Measurements from ENCODE around the gene FBXL4.
"Not testable (repeated sequence)": the region's sequence is repeated elsewhere in the genome, so short reads cannot be mapped to it uniquely, and the experiment has no call there.

FBXL4 gene

DNA sequence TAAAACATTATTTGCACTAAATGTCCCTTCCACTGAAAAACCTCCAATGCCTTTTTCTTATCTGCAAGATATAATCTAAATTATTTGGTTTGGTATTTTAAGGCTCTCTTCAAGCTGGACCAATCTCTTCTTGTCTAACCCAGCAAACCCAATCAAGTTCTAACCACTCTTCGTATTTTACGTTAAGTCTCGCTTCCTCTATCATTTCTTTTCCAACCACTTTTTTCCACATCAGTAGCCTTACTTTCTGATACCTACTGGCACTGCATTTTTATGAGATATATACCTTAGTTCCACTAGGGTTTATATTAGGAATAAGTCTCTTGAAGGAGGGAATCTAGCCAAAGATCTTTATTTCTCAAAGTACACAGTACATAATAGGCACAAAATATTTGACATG, 19.1 kb downstream of the FBXL4 start:
- peaks cover 10% of the 10 kb centered on the region for H3K79me2 ChIP-seq (ENCODE audit: control insufficient read depth, insufficient read depth, low read length, unreplicated experiment)
- H3K27me3 ChIP-seq (ENCODE audit: insufficient read depth, low read length), result no peaks in the 10 kb centered on the region
- peaks cover 5% of the 10 kb centered on the region for H3K4me1 ChIP-seq (ENCODE audit: control insufficient read depth, insufficient read depth, low read length, unreplicated experiment)
- no peak overlapping the region for H3K27ac ChIP-seq (ENCODE audit: low read depth, low read length)
- H3K36me3 ChIP-seq (ENCODE audit: insufficient read depth, low read length), result peaks cover 9% of the 10 kb centered on the region; the same call in 1 of the 2 replicates
- no peak overlapping the region for H2AFZ ChIP-seq (ENCODE audit: low read length, unreplicated experiment)
- no peak overlapping the region for H3K4me3 ChIP-seq (ENCODE audit: low read depth, low read length)

DNA sequence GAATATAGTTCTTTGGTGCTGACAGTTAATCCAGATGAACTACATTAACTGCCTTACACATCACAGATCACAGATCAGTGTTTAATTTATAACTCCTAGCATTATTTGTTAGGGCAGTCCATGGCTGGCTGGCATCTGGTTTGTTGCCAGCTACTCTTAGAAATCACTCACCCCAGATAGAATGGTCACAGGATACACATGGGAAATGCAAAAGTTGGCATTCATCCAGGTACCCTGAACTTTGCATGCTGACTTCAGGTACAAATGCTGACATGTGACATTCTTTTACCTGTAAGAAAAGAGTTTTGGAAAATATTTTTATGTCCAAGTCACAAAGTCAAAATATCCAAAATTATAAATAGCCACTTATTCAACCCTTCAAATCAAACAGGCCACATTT, 20.2 kb downstream of the FBXL4 start:
- Histone ChIP-seq H3K4me1 (ENCODE audit: control insufficient read depth, insufficient read depth, low read length, unreplicated experiment) (peaks cover 5% of the 10 kb centered on the region), H3K79me2 (ENCODE audit: control insufficient read depth, insufficient read depth, low read length, unreplicated experiment) (peaks cover 10% of the 10 kb centered on the region), H3K27me3 (ENCODE audit: insufficient read depth, low read length) (no peaks in the 10 kb centered on the region), H3K4me3 (ENCODE audit: low read depth, low read length) (no peak overlapping the region), H2AFZ (ENCODE audit: low read length, unreplicated experiment) (no peak overlapping the region), H3K36me3 (ENCODE audit: insufficient read depth, low read length) (peaks cover 9% of the 10 kb centered on the region; the same call in 1 of the 2 replicates), H3K27ac (ENCODE audit: low read depth, low read length) (no peak overlapping the region)

GRCh38 chr6:98925831-98926230, 21.9 kb downstream of the FBXL4 start:
- Histone ChIP-seq H2AFZ (ENCODE audit: low read length, unreplicated experiment) (no peak overlapping the region), H3K4me1 (ENCODE audit: control insufficient read depth, insufficient read depth, low read length, unreplicated experiment) (peaks cover 5% of the 10 kb centered on the region), H3K27me3 (ENCODE audit: insufficient read depth, low read length) (no peaks in the 10 kb centered on the region), H3K36me3 (ENCODE audit: insufficient read depth, low read length) (peaks cover 9% of the 10 kb centered on the region; the same call in 1 of the 2 replicates), H3K4me3 (ENCODE audit: low read depth, low read length) (no peak overlapping the region), H3K79me2 (ENCODE audit: control insufficient read depth, insufficient read depth, low read length, unreplicated experiment) (peaks cover 5% of the 10 kb centered on the region), H3K27ac (ENCODE audit: low read depth, low read length) (no peak overlapping the region)

GRCh38 chr6:98924647-98925046, 23.1 kb downstream of the FBXL4 start:
- Histone ChIP-seq H3K36me3 (ENCODE audit: insufficient read depth, low read length) (peaks cover 9% of the 10 kb centered on the region; the same call in 1 of the 2 replicates), H3K27me3 (ENCODE audit: insufficient read depth, low read length) (no peaks in the 10 kb centered on the region), H3K27ac (ENCODE audit: low read depth, low read length) (no peak overlapping the region), H2AFZ (ENCODE audit: low read length, unreplicated experiment) (no peak overlapping the region), H3K4me1 (ENCODE audit: control insufficient read depth, insufficient read depth, low read length, unreplicated experiment) (peaks cover 1% of the 10 kb centered on the region), H3K79me2 (ENCODE audit: control insufficient read depth, insufficient read depth, low read length, unreplicated experiment) (peaks cover 1% of the 10 kb centered on the region), H3K4me3 (ENCODE audit: low read depth, low read length) (no peak overlapping the region)

DNA sequence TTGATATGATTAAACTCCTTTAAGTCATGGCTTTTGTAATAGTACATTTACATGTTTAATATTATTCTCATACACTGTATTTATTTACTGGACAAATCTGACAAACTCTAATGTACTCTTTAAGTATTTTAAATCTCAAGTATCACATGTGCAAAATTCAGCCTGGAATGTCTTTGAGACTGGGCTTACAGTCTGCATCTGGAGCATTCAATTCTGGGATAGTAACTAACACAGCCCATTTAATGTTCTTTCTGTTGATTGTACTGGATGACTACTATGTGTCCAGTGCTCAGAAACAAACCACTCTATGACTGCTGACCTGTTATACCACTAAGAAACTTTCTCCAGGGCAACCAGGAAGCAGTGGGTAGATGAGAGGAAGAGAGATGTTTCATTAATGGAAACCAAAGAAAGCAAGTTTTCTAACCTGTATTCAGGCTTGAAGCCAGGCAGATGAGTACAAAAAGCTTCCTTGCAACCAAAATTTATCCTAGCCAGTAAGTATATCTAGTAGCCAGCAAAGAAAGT, 26.8 kb downstream of the FBXL4 start:
- Histone ChIP-seq H3K4me1 (ENCODE audit: control insufficient read depth, insufficient read depth, low read length, unreplicated experiment) (no peaks in the 10 kb centered on the region), H3K27me3 (ENCODE audit: insufficient read depth, low read length) (no peaks in the 10 kb centered on the region), H3K36me3 (ENCODE audit: insufficient read depth, low read length) (peaks cover under 1% of the 10 kb centered on the region; the same call in 1 of the 2 replicates), H3K4me3 (ENCODE audit: low read depth, low read length) (no peak overlapping the region), H2AFZ (ENCODE audit: low read length, unreplicated experiment) (no peak overlapping the region), H3K79me2 (ENCODE audit: control insufficient read depth, insufficient read depth, low read length, unreplicated experiment) (no peaks in the 10 kb centered on the region), H3K27ac (ENCODE audit: low read depth, low read length) (no peak overlapping the region)

DNA sequence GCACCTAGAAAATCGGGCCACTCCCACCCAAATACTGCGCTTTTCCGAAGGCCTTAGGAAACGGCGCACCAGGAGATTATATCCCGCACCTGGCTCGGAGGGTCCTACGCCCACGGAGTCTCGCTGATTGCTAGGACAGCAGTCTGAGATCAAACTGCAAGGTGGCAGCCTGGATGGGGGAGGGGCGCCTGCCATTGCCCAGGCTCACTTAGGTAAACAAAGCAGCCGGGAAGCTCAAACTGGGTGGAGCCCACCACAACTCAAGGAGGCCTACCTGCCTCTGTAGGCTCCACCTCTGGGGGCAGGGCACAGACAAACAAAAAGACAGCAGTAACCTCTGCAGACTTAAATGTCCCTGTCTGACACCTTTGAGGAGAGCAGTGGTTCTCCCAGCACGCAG, 36.8 kb downstream of the FBXL4 start:
- H3K36me3 ChIP-seq (ENCODE audit: insufficient read depth, low read length); H2AFZ ChIP-seq (ENCODE audit: low read length, unreplicated experiment); H3K4me1 ChIP-seq (ENCODE audit: control insufficient read depth, insufficient read depth, low read length, unreplicated experiment); H3K27me3 ChIP-seq (ENCODE audit: insufficient read depth, low read length); H3K27ac ChIP-seq (ENCODE audit: low read depth, low read length); H3K4me3 ChIP-seq (ENCODE audit: low read depth, low read length); H3K79me2 ChIP-seq (ENCODE audit: control insufficient read depth, insufficient read depth, low read length, unreplicated experiment): not testable (repeated sequence)

GRCh38 chr6:98909236-98909635, 38.5 kb downstream of the FBXL4 start:
- Histone ChIP-seq H3K27ac (ENCODE audit: low read depth, low read length) (no peak overlapping the region), H2AFZ (ENCODE audit: low read length, unreplicated experiment) (no peak overlapping the region), H3K36me3 (ENCODE audit: insufficient read depth, low read length) (no peaks in the 10 kb centered on the region), H3K27me3 (ENCODE audit: insufficient read depth, low read length) (no peaks in the 10 kb centered on the region), H3K4me1 (ENCODE audit: control insufficient read depth, insufficient read depth, low read length, unreplicated experiment) (no peaks in the 10 kb centered on the region), H3K4me3 (ENCODE audit: low read depth, low read length) (no peak overlapping the region), H3K79me2 (ENCODE audit: control insufficient read depth, insufficient read depth, low read length, unreplicated experiment) (no peaks in the 10 kb centered on the region)

- not testable (repeated sequence) for H2AFZ ChIP-seq (ENCODE audit: low read length, unreplicated experiment); H3K27ac ChIP-seq (ENCODE audit: low read depth, low read length); H3K36me3 ChIP-seq (ENCODE audit: insufficient read depth, low read length); H3K4me3 ChIP-seq (ENCODE audit: low read depth, low read length); H3K27me3 ChIP-seq (ENCODE audit: insufficient read depth, low read length); H3K4me1 ChIP-seq (ENCODE audit: control insufficient read depth, insufficient read depth, low read length, unreplicated experiment); H3K79me2 ChIP-seq (ENCODE audit: control insufficient read depth, insufficient read depth, low read length, unreplicated experiment)
Measured at GRCh38 chr6:98906342-98906741, 41.4 kb downstream of the FBXL4 start.

DNA sequence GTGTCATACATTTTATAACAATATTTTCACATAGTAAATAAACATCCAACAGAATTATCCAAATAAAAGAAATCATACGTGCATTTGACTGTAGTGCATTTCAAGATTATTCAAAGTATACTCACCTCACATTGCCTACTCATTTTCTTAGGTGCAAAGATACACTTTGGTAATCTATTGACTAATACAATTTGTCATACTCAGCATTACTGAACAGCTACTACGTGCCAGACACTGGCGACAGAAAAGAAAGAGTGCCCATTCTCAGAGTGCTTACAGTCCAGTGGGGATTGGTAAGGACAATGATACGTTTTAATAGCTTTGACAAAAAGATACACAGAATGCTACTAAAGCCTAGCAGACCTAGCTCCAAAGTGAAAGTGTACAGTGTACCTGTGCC, 42.0 kb downstream of the FBXL4 start:
- H3K4me1 ChIP-seq (ENCODE audit: control insufficient read depth, insufficient read depth, low read length, unreplicated experiment), result peaks cover 4% of the 10 kb centered on the region
- H3K27ac ChIP-seq (ENCODE audit: low read depth, low read length), result no peak overlapping the region
- H3K27me3 ChIP-seq (ENCODE audit: insufficient read depth, low read length), result no peaks in the 10 kb centered on the region
- peaks cover 9% of the 10 kb centered on the region; the same call in 1 of the 2 replicates for H3K36me3 ChIP-seq (ENCODE audit: insufficient read depth, low read length)
- H2AFZ ChIP-seq (ENCODE audit: low read length, unreplicated experiment), result no peak overlapping the region
- no peak overlapping the region for H3K4me3 ChIP-seq (ENCODE audit: low read depth, low read length)
- H3K79me2 ChIP-seq (ENCODE audit: control insufficient read depth, insufficient read depth, low read length, unreplicated experiment), result no peaks in the 10 kb centered on the region

DNA sequence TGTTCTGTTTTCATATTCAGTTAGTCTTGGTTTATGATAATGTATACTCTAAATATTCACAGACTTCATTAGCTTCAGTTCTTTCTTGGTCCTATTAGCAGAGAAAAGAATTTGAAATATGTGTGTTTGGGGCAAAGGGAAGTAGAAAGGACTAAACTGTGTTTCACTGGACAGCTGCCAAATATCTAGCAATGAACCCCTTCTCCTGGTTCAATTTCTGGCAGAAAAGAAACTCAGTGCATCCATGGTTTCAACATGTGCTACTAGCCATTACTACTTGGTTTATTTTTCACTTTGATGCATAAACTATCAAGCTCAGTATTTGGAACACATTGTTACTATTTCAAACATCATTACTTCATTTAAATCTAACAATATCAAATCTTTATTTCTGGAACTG, 43.6 kb downstream of the FBXL4 start:
- peaks cover 4% of the 10 kb centered on the region for H3K4me1 ChIP-seq (ENCODE audit: control insufficient read depth, insufficient read depth, low read length, unreplicated experiment)
- H3K4me3 ChIP-seq (ENCODE audit: low read depth, low read length), result no peak overlapping the region
- no peaks in the 10 kb centered on the region for H3K27me3 ChIP-seq (ENCODE audit: insufficient read depth, low read length)
- H3K79me2 ChIP-seq (ENCODE audit: control insufficient read depth, insufficient read depth, low read length, unreplicated experiment), result no peaks in the 10 kb centered on the region
- no peak overlapping the region for H2AFZ ChIP-seq (ENCODE audit: low read length, unreplicated experiment)
- H3K36me3 ChIP-seq (ENCODE audit: insufficient read depth, low read length), result peaks cover 21% of the 10 kb centered on the region
- H3K27ac ChIP-seq (ENCODE audit: low read depth, low read length), result no peak overlapping the region

- Histone ChIP-seq H3K36me3 (ENCODE audit: insufficient read depth, low read length) (peaks cover 29% of the 10 kb centered on the region), H2AFZ (ENCODE audit: low read length, unreplicated experiment) (no peak overlapping the region), H3K79me2 (ENCODE audit: control insufficient read depth, insufficient read depth, low read length, unreplicated experiment) (no peaks in the 10 kb centered on the region), H3K4me3 (ENCODE audit: low read depth, low read length) (no peak overlapping the region), H3K4me1 (ENCODE audit: control insufficient read depth, insufficient read depth, low read length, unreplicated experiment) (peaks cover 4% of the 10 kb centered on the region), H3K27me3 (ENCODE audit: insufficient read depth, low read length) (no peaks in the 10 kb centered on the region), H3K27ac (ENCODE audit: low read depth, low read length) (no peak overlapping the region)
Measured at GRCh38 chr6:98900706-98901105, 47.0 kb downstream of the FBXL4 start.
